ENCODE data around the gene FITM1. TPM values are rescaled to one million over a fixed set of nuclear protein-coding genes. Genes with fewer than 3 reads are reported as not detected.

FITM1 gene
- total RNA-seq, 2 donors from 2014 or later = 1.1 TPM; not detected in 1

- no peaks in the 10 kb centered on the region for H3K9me3 ChIP-seq (ENCODE audit: control insufficient read depth, low read length)
- H3K9ac ChIP-seq (ENCODE audit: extremely low read depth, low read length, poor library complexity, severe bottlenecking) = peak within 1 kb of the TSS; percentile 66
- peak within 1 kb of the TSS; percentile 98 for H3K4me3 ChIP-seq (ENCODE audit: low read length)
- no peaks in the 10 kb centered on the region for H3K9me3 Mint-ChIP-seq
- H3K4me3 Mint-ChIP-seq = peak within 1 kb of the TSS; percentile 92
- peaks cover 6% of the 10 kb centered on the region for H3K4me1 ChIP-seq (ENCODE audit: control insufficient read depth, insufficient read depth, low read length)
- H3K36me3 ChIP-seq (ENCODE audit: control insufficient read depth, insufficient read depth, low read length) = peaks cover 57% of the 10 kb centered on the region
- H3K4me1 Mint-ChIP-seq = peaks cover 20% of the 10 kb centered on the region
- H3K27ac ChIP-seq (ENCODE audit: low read depth, low read length) = peak within 1 kb of the TSS; percentile 75
- no peak for TF ChIP-seq CTCF (conservative IDR thresholded peaks at IDR 0.05)
- H3K27ac Mint-ChIP-seq = peak within 1 kb of the TSS; percentile 98
- H3K27me3 ChIP-seq (ENCODE audit: control insufficient read depth, insufficient read depth, low read length, poor library complexity, severe bottlenecking) = no peaks in the 10 kb centered on the region
- no peaks in the 10 kb centered on the region for H3K27me3 Mint-ChIP-seq (ENCODE audit: insufficient read depth)
- 0% methylated on average over 15 to 57 of the region's 57 CpGs for WGBS, 2 experiments (ENCODE audit: insufficient coverage in 1 of 2, insufficient read length in 1 of 2)
- DNase-seq = peak; percentile 98
- peaks cover 49% of the 10 kb centered on the region for H3K36me3 Mint-ChIP-seq (ENCODE audit: low read depth)
These were observed 16.7 kb downstream of the FITM1 start, which contains the start of gene RNF31 for GRCh38 chr14:24146978-24147760. TSS of gene RNF31 (plus strand) at chr14:24147498. CDS start at chr14:24147699, 201 bp downstream.

- Histone ChIP-seq H3K4me3 (ENCODE audit: low read length) (peak overlapping the region; percentile 98), H3K27me3 (ENCODE audit: control insufficient read depth, insufficient read depth, low read length, poor library complexity, severe bottlenecking) (no peaks in the 10 kb centered on the region), H3K9ac (ENCODE audit: extremely low read depth, low read length, poor library complexity, severe bottlenecking) (peak overlapping the region; percentile 66), H3K4me1 (ENCODE audit: control insufficient read depth, insufficient read depth, low read length) (peaks cover 6% of the 10 kb centered on the region), H3K36me3 (ENCODE audit: control insufficient read depth, insufficient read depth, low read length) (peaks cover 62% of the 10 kb centered on the region), H3K9me3 (ENCODE audit: control insufficient read depth, low read length) (no peaks in the 10 kb centered on the region), H3K27ac (ENCODE audit: low read depth, low read length) (no peak overlapping the region)
- Mint-ChIP-seq H3K9me3 (no peaks in the 10 kb centered on the region), H3K27ac (no peak overlapping the region), H3K27me3 (ENCODE audit: insufficient read depth) (no peaks in the 10 kb centered on the region), H3K36me3 (ENCODE audit: low read depth) (peaks cover 52% of the 10 kb centered on the region), H3K4me1 (peaks cover 20% of the 10 kb centered on the region), H3K4me3 (peak overlapping the region; percentile 92)
- WGBS, 2 experiments (ENCODE audit: insufficient coverage in 1 of 2, insufficient read length in 1 of 2) = 9 to 28% methylated on average over 9 to 29 of the region's 29 CpGs
- no peak for TF ChIP-seq CTCF (conservative IDR thresholded peaks at IDR 0.05)
- DNase-seq = no peak
These were observed 17.4 kb downstream of the FITM1 start for GRCh38 chr14:24147761-24148428.

- peaks cover 44% of the 10 kb centered on the region for H3K36me3 Mint-ChIP-seq (ENCODE audit: low read depth)
- H3K36me3 ChIP-seq (ENCODE audit: control insufficient read depth, insufficient read depth, low read length) = peaks cover 49% of the 10 kb centered on the region
- H3K9me3 ChIP-seq (ENCODE audit: control insufficient read depth, low read length) = no peaks in the 10 kb centered on the region
- DNase-seq = no peak
- H3K4me3 Mint-ChIP-seq = peak overlapping the region; percentile 92
- H3K4me1 Mint-ChIP-seq = peaks cover 20% of the 10 kb centered on the region
- no peaks in the 10 kb centered on the region for H3K27me3 ChIP-seq (ENCODE audit: control insufficient read depth, insufficient read depth, low read length, poor library complexity, severe bottlenecking)
- no peak for TF ChIP-seq CTCF (conservative IDR thresholded peaks at IDR 0.05)
- H3K27ac Mint-ChIP-seq = no peak overlapping the region
- no peak overlapping the region for H3K9ac ChIP-seq (ENCODE audit: extremely low read depth, low read length, poor library complexity, severe bottlenecking)
- WGBS, 2 experiments (ENCODE audit: insufficient coverage in 1 of 2, insufficient read length in 1 of 2) = 93% methylated on average over 3 of the region's 3 CpGs; no CpG with 5 or more reads in 1 of the 2 experiments
- H3K4me1 ChIP-seq (ENCODE audit: control insufficient read depth, insufficient read depth, low read length) = peaks cover 6% of the 10 kb centered on the region
- H3K27me3 Mint-ChIP-seq (ENCODE audit: insufficient read depth) = no peaks in the 10 kb centered on the region
- H3K9me3 Mint-ChIP-seq = no peaks in the 10 kb centered on the region
- no peak overlapping the region for H3K4me3 ChIP-seq (ENCODE audit: low read length)
- no peak overlapping the region for H3K27ac ChIP-seq (ENCODE audit: low read depth, low read length)
These were observed 19.0 kb downstream of the FITM1 start for GRCh38 chr14:24149302-24149969.
